ENCODE results near the gene PIP4K2A.

The PIP4K2A gene

GRCh38 chr10:22690614-22691431 is 23.6 kb downstream of the PIP4K2A start:
- DNase-seq = no peak

GRCh38 chr10:22690158-22690557 is 24.2 kb downstream of the PIP4K2A start:
- DNase-seq = no peak

- no peak for DNase-seq
Measured at GRCh38 chr10:22686347-22686746, 28.0 kb downstream of the PIP4K2A start.

- no peak for DNase-seq
Measured at GRCh38 chr10:22685926-22686325, 28.5 kb downstream of the PIP4K2A start.

GRCh38 chr10:22684699-22685098 is 29.7 kb downstream of the PIP4K2A start:
- no peak for DNase-seq

GRCh38 chr10:22683140-22683389 is 31.3 kb downstream of the PIP4K2A start:
- no peak for DNase-seq

- DNase-seq = no peak
Measured at GRCh38 chr10:22682237-22683139, 31.9 kb downstream of the PIP4K2A start.

- DNase-seq = no peak
Measured at GRCh38 chr10:22681783-22682183, 32.6 kb downstream of the PIP4K2A start.

GRCh38 chr10:22681301-22681700 is 33.1 kb downstream of the PIP4K2A start:
- DNase-seq = no peak

- no peak for DNase-seq
Measured at GRCh38 chr10:22679608-22680007, 34.8 kb downstream of the PIP4K2A start.

- no peak for DNase-seq
Measured at GRCh38 chr10:22677333-22677732, 37.0 kb downstream of the PIP4K2A start.

- no peak for DNase-seq
Measured at GRCh38 chr10:22676435-22676834, 37.9 kb downstream of the PIP4K2A start.

GRCh38 chr10:22674573-22674930 is 39.8 kb downstream of the PIP4K2A start:
- DNase-seq = no peak

- no peak for DNase-seq
Measured at GRCh38 chr10:22673785-22674572, 40.4 kb downstream of the PIP4K2A start.

GRCh38 chr10:22673091-22673392 is 41.3 kb downstream of the PIP4K2A start:
- DNase-seq = no peak

GRCh38 chr10:22672319-22673090 is 41.9 kb downstream of the PIP4K2A start:
- DNase-seq = no peak

- no peak for DNase-seq
Measured at GRCh38 chr10:22670788-22671187, 43.6 kb downstream of the PIP4K2A start.

- no peak for DNase-seq
Measured at GRCh38 chr10:22669163-22669711, 45.1 kb downstream of the PIP4K2A start.

- DNase-seq = no peak
Measured at GRCh38 chr10:22667093-22667480, 47.3 kb downstream of the PIP4K2A start.

- DNase-seq = no peak
Measured at GRCh38 chr10:22666287-22667092, 47.9 kb downstream of the PIP4K2A start.

GRCh38 chr10:22665329-22665728 is 49.0 kb downstream of the PIP4K2A start:
- no peak for DNase-seq

Data from NCI-H82 (cell line).